PFSK-1 (cell line): ENCODE results near the gene COMP.

ENCODE experiments used
- FOXP2 ChIP-seq: optimal IDR thresholded peaks from 2 replicates; pipeline ENCODE3; 2011; ENCODE audit warnings: borderline replicate concordance, control low read depth, inconsistent platforms; ENCODE audit not compliant: insufficient read depth; ENCODE audit errors: extremely low read length, extremely low read depth
- POLR2AphosphoS5 ChIP-seq: IDR thresholded peaks from 2 replicates; pipeline ENCODE4 v1.6.1; 2012; ENCODE audit warnings: low read depth, mild to moderate bottlenecking, control low read depth, low read length, moderate library complexity
- REST ChIP-seq, 2 experiments: IDR thresholded peaks; 2 replicates each; pipeline versions ENCODE4 v1.6.1 to v1.8.0; 2011 to 2012; ENCODE audit warnings: low read depth in 2 of 2, low read length in 2 of 2, control low read depth in 1 of 2, inconsistent platforms in 1 of 2, mild to moderate bottlenecking in 1 of 2, moderate library complexity in 1 of 2; ENCODE audit not compliant: insufficient read depth in 1 of 2
- SIN3A ChIP-seq: IDR thresholded peaks from 2 replicates; pipeline ENCODE4 v1.6.1; 2012; ENCODE audit warnings: mild to moderate bottlenecking, low read length, moderate library complexity, borderline replicate concordance; ENCODE audit not compliant: insufficient read depth
- TAF1 ChIP-seq: IDR thresholded peaks from 2 replicates; pipeline ENCODE4 v1.6.1; 2012; ENCODE audit warnings: low read length, control low read depth, borderline replicate concordance; ENCODE audit not compliant: insufficient read depth

Gene COMP

GRCh38 chr19:18756896-18757295 lies 34.2 kb downstream of the COMP start:
- TF ChIP-seq TAF1 (no peak), POLR2AphosphoS5 (no peak), SIN3A (no peak), REST (IDR thresholded peaks at IDR 0.05; ENCODE audit: insufficient read depth in 1 of 2, low read depth in 2 of 2, low read length in 2 of 2) (no peak), FOXP2 (no peak)

- TF ChIP-seq FOXP2 = no peak
- TF ChIP-seq TAF1 = no peak
- no peak for TF ChIP-seq SIN3A
- no peak for TF ChIP-seq REST (IDR thresholded peaks at IDR 0.05; ENCODE audit: insufficient read depth in 1 of 2, low read depth in 2 of 2, low read length in 2 of 2)
- no peak for TF ChIP-seq POLR2AphosphoS5
Observed at GRCh38 chr19:18754501-18754900, 36.6 kb downstream of the COMP start.

GRCh38 chr19:18751571-18751970 lies 39.5 kb downstream of the COMP start:
- TF ChIP-seq REST (IDR thresholded peaks at IDR 0.05; ENCODE audit: insufficient read depth in 1 of 2, low read depth in 2 of 2, low read length in 2 of 2) (no peak), TAF1 (no peak), POLR2AphosphoS5 (no peak), SIN3A (no peak), FOXP2 (no peak)

- TF ChIP-seq SIN3A = no peak
- no peak for TF ChIP-seq TAF1
- TF ChIP-seq REST (IDR thresholded peaks at IDR 0.05; ENCODE audit: insufficient read depth in 1 of 2, low read depth in 2 of 2, low read length in 2 of 2) = no peak
- TF ChIP-seq FOXP2 = no peak
- TF ChIP-seq POLR2AphosphoS5 = no peak
Observed at GRCh38 chr19:18750295-18750970, 40.7 kb downstream of the COMP start.
